ENCODE measurements around the gene DND1.

GRCh38 chr5:140673187-140673976 lies at the start of gene DND1:
- TF ChIP-seq GATA2 (IDR thresholded peaks at IDR 0.05; ENCODE audit: low read depth, low read length) (no peak), GATA3 (IDR thresholded peaks at IDR 0.05; ENCODE audit: low read depth, low read length) (no peak)
